GM21360 (cell line): ENCODE data around the gene CERS1.

Experiments
- ATAC-seq: cut with Tn5 transposase; IDR thresholded peaks from one replicate; pipeline ENCODE4 v1.9.1; 2021; ENCODE audit warnings: mild to moderate bottlenecking, moderate library complexity; ENCODE audit not compliant: unreplicated experiment

CERS1 gene

GRCh38 chr19:18876865-18877264 is 19.1 kb downstream of the CERS1 start:
- no peak for ATAC-seq

- no peak for ATAC-seq
These were observed 20.2 kb downstream of the CERS1 start for GRCh38 chr19:18875726-18876125.

GRCh38 chr19:18871543-18871942 is 24.4 kb downstream of the CERS1 start:
- ATAC-seq: no peak

GRCh38 chr19:18870531-18871172 is 25.3 kb downstream of the CERS1 start:
- ATAC-seq: no peak

GRCh38 chr19:18869781-18870530 is 26.0 kb downstream of the CERS1 start:
- no peak for ATAC-seq

- no peak for ATAC-seq
These were observed 26.8 kb downstream of the CERS1 start for GRCh38 chr19:18869023-18869618.

- ATAC-seq: no peak
These were observed 27.5 kb downstream of the CERS1 start for GRCh38 chr19:18868380-18869022.

GRCh38 chr19:18867751-18868150 is 28.2 kb downstream of the CERS1 start:
- no peak for ATAC-seq

- no peak for ATAC-seq
These were observed 28.8 kb downstream of the CERS1 start for GRCh38 chr19:18867199-18867598.

GRCh38 chr19:18866800-18867123 is 29.2 kb downstream of the CERS1 start:
- ATAC-seq: no peak

- ATAC-seq: no peak
These were observed 29.8 kb downstream of the CERS1 start for GRCh38 chr19:18865973-18866799.

- no peak for ATAC-seq
These were observed 30.6 kb downstream of the CERS1 start for GRCh38 chr19:18865106-18865972.

GRCh38 chr19:18863843-18864362 is 32.1 kb downstream of the CERS1 start:
- no peak for ATAC-seq

GRCh38 chr19:18862976-18863842 is 32.7 kb downstream of the CERS1 start:
- no peak for ATAC-seq

GRCh38 chr19:18861917-18862316 is 34.0 kb downstream of the CERS1 start:
- ATAC-seq: no peak

- ATAC-seq: no peak
These were observed 34.7 kb downstream of the CERS1 start for GRCh38 chr19:18861235-18861634.

- ATAC-seq: no peak
These were observed 35.2 kb downstream of the CERS1 start for GRCh38 chr19:18860725-18861124.

GRCh38 chr19:18860302-18860700 is 35.7 kb downstream of the CERS1 start:
- no peak for ATAC-seq
